Left lung (tissue), 14 donors: ENCODE data around the gene PIAS1. TPM values are rescaled to one million over a fixed set of nuclear protein-coding genes. Genes with fewer than 3 reads are reported as not detected.
"Not testable (repeated sequence)": the region's sequence is repeated elsewhere in the genome, so short reads cannot be mapped to it uniquely, and the experiment has no call there.

Source experiments
- ATAC-seq: fragments of 200-7000 bp; cut with Tn5 transposase; one replicate; pipeline ENCODE4 v1.9.1; 2020; ENCODE audit warnings: moderate library complexity
- DNase-seq, 4 donors: peaks; one replicate each; pipeline ENCODE4 v3.0.0-alpha.2; 2013 to 2020
- H3K27ac ChIP-seq, 2 donors: fragments of 200-600 bp; sonication (generic) in 1 of 2; one replicate each; pipeline versions ENCODE4 v1.5.0 to v1.8.0; 2020 to 2021
- H3K27me3 ChIP-seq, 2 donors: fragments of 200-600 bp; sonication (generic) in 1 of 2; one replicate each; pipeline versions ENCODE4 v1.5.0 to v1.8.0; 2020 to 2021
- H3K36me3 ChIP-seq, 2 donors: fragments of 200-600 bp; sonication (generic) in 1 of 2; one replicate each; pipeline versions ENCODE4 v1.5.0 to v1.8.0; 2020 to 2021
- H3K4me1 ChIP-seq, 2 donors: fragments of 200-600 bp; one replicate each; pipeline ENCODE4 v1.8.0; 2021
- H3K4me3 ChIP-seq, 2 donors: fragments of 200-600 bp; sonication (generic) in 1 of 2; one replicate each; pipeline versions ENCODE4 v1.5.0 to v1.8.0; 2020 to 2021; ENCODE audit warnings: mild to moderate bottlenecking in 1 of 2
- H3K9me3 ChIP-seq, 2 donors: fragments of 200-600 bp; sonication (generic) in 1 of 2; one replicate each; pipeline versions ENCODE4 v1.5.0 to v1.8.0; 2020 to 2021
- CTCF ChIP-seq, 2 donors: fragments of 200-600 bp; sonication (generic) in 1 of 2; IDR thresholded peaks; one replicate each; pipeline versions ENCODE4 v1.5.0 to v1.8.0; 2021; ENCODE audit warnings: antibody characterized with exemption in 2 of 2
- intact Hi-C, 2 donors: fragments of 100-400 bp; cut with DNase I; formaldehyde crosslinking; loops; one replicate each; pipeline versions ENCODE4 v1.11.2 to v1.14.2; 2022
- long read RNA-seq, 12 donors: library from polyadenylated mRNA in 2 of 12; unstranded in 2 of 12; transcript quantifications; one replicate each; pipeline ENCODE4 v2.0.0 and lab custom pipeline, GENCODE V29; 2019 to 2026
- polyA plus RNA-seq, 6 donors: library from polyadenylated mRNA; unstranded; fragments of 120-200 nt; gene quantifications; one replicate each; pipeline ENCODE4 v1.2.1, GENCODE V29; 2013; ENCODE audit not compliant: insufficient read length in 6 of 6
- total RNA-seq, 2 donors: library from RNA; stranded (reverse); fragmentation: NEBNext Ultra II Directional; extraction: Animal tissue kit (Norgen Biotek cat#: 25700); gene quantifications; one replicate each; pipeline ENCODE4 v1.2.1, GENCODE V29; 2021
- donor health status: DM: no; HTN: yes; CAD: no.
- donor health status: DM: no; HTN: no; CAD: no.

Gene PIAS1
- total RNA-seq (10 to 100 TPM; 44.9 to 46.5 TPM), polyA plus RNA-seq (10 to 100 TPM; 61.5 to 71.4 (median 64.5) TPM)
- long read RNA-seq, donor 1, full-length matches to known transcripts, result 8 of 56 reads
- long read RNA-seq, donor 1, partial matches to known transcripts, result 48 of 56 reads
- long read RNA-seq, donor 1, other reads (novel, unspliced or antisense), result 0 of 56 reads
- long read RNA-seq, donor 2, full-length matches to known transcripts, result 3 of 47 reads
- long read RNA-seq, donor 2, partial matches to known transcripts, result 38 of 47 reads
- long read RNA-seq, donor 2, other reads (novel, unspliced or antisense), result 6 of 47 reads
- long read RNA-seq, donor 3, full-length matches to known transcripts, result 9 of 9 reads
- long read RNA-seq, donor 3, partial matches to known transcripts, result 0 of 9 reads
- long read RNA-seq, donor 3, other reads (novel, unspliced or antisense), result 0 of 9 reads
- long read RNA-seq, donor 4, full-length matches to known transcripts, result 5 of 18 reads
- long read RNA-seq, donor 4, partial matches to known transcripts, result 12 of 18 reads
- long read RNA-seq, donor 4, other reads (novel, unspliced or antisense), result 1 of 18 reads
- long read RNA-seq, donor 5, full-length matches to known transcripts, result 3 of 20 reads
- long read RNA-seq, donor 5, partial matches to known transcripts, result 17 of 20 reads
- long read RNA-seq, donor 5, other reads (novel, unspliced or antisense), result 0 of 20 reads
- long read RNA-seq, donor 6, full-length matches to known transcripts, result 8 of 47 reads
- long read RNA-seq, donor 6, partial matches to known transcripts, result 22 of 47 reads
- long read RNA-seq, donor 6, other reads (novel, unspliced or antisense), result 17 of 47 reads
- long read RNA-seq, donor 7, full-length matches to known transcripts, result 3 of 34 reads
- long read RNA-seq, donor 7, partial matches to known transcripts, result 20 of 34 reads
- long read RNA-seq, donor 7, other reads (novel, unspliced or antisense), result 11 of 34 reads
- long read RNA-seq, donor 8, full-length matches to known transcripts, result 8 of 14 reads
- long read RNA-seq, donor 8, partial matches to known transcripts, result 6 of 14 reads
- long read RNA-seq, donor 8, other reads (novel, unspliced or antisense), result 0 of 14 reads
- long read RNA-seq, donor 9, result 0 reads
- long read RNA-seq, donor 10, full-length matches to known transcripts, result 2 of 6 reads
- long read RNA-seq, donor 10, partial matches to known transcripts, result 3 of 6 reads
- long read RNA-seq, donor 10, other reads (novel, unspliced or antisense), result 1 of 6 reads
- long read RNA-seq, donor 11, result 0 reads
- long read RNA-seq, donor 12, full-length matches to known transcripts, result 7 of 50 reads
- long read RNA-seq, donor 12, partial matches to known transcripts, result 43 of 50 reads
- long read RNA-seq, donor 12, other reads (novel, unspliced or antisense), result 0 of 50 reads

GRCh38 chr15:68053701-68054627, at the start of gene PIAS1:
TSS of gene PIAS1 (plus strand) at chr15:68054315. CDS start at chr15:68054327, 12 bp downstream.
- Histone ChIP-seq H3K36me3 (peaks cover 0 to under 1% of the 10 kb centered on the region in 2 donors), H3K4me3 (peak within 1 kb of the TSS; percentile 84 to 99), H3K27ac (peak within 1 kb of the TSS; percentile 91 to 93), H3K27me3 (no peaks in the 10 kb centered on the region), H3K4me1 (peaks cover 16 to 39% of the 10 kb centered on the region in 2 donors), H3K9me3 (no peaks in the 10 kb centered on the region)
- TF ChIP-seq CTCF (IDR thresholded peaks at IDR 0.05), result no peak
- ATAC-seq, result peak; percentile 96
- intact Hi-C loops, result no loop called here
- DNase-seq, result peak; percentile 90 to 99 (median 96)

- H3K9me3 ChIP-seq, intact Hi-C loops, H3K27me3 ChIP-seq, H3K4me3 ChIP-seq, DNase-seq, H3K36me3 ChIP-seq, ATAC-seq, H3K27ac ChIP-seq: not testable (repeated sequence)
- H3K4me1 ChIP-seq, result peaks cover 0 to 23% of the 10 kb centered on the region in 2 donors
Measured at GRCh38 chr15:68007642-68008041, 46.5 kb upstream of the PIAS1 start.

- DNase-seq (no peak), ATAC-seq (no peak)
- H3K27me3 ChIP-seq, result no peaks in the 10 kb centered on the region
- peaks cover 0 to 23% of the 10 kb centered on the region in 2 donors for H3K4me1 ChIP-seq
- H3K4me3 ChIP-seq, result no peak overlapping the region
- TF ChIP-seq CTCF (IDR thresholded peaks at IDR 0.05), result no peak
- no peaks in the 10 kb centered on the region for H3K36me3 ChIP-seq
- H3K9me3 ChIP-seq, result peaks cover 0 to 8% of the 10 kb centered on the region in 2 donors
- no peak overlapping the region for H3K27ac ChIP-seq
- intact Hi-C loops, result no loop called here
Measured at GRCh38 chr15:68010361-68011153, 43.6 kb upstream of the PIAS1 start.

GRCh38 chr15:68012911-68013310, 41.2 kb upstream of the PIAS1 start:
- Histone ChIP-seq H3K4me3 (no peak overlapping the region), H3K4me1 (peaks cover 0 to 17% of the 10 kb centered on the region in 2 donors), H3K27ac (no peak overlapping the region), H3K9me3 (no peaks in the 10 kb centered on the region), H3K36me3 (no peaks in the 10 kb centered on the region), H3K27me3 (no peaks in the 10 kb centered on the region)
- ATAC-seq (peak; percentile 90), DNase-seq (no peak)
- TF ChIP-seq CTCF (IDR thresholded peaks at IDR 0.05), result no peak
- intact Hi-C loops, result no loop called here
